ENCODE results near the gene ZNF346. TPM values are rescaled to one million over a fixed set of nuclear protein-coding genes. Genes with fewer than 3 reads are reported as not detected.
A peak's percentile ranks its signal among the peaks of the same experiment; 100 is the strongest.

Gene ZNF346
- total and polyA plus RNA-seq, 8 donors = 4.7 to 122 (median 16.4) TPM

DNA sequence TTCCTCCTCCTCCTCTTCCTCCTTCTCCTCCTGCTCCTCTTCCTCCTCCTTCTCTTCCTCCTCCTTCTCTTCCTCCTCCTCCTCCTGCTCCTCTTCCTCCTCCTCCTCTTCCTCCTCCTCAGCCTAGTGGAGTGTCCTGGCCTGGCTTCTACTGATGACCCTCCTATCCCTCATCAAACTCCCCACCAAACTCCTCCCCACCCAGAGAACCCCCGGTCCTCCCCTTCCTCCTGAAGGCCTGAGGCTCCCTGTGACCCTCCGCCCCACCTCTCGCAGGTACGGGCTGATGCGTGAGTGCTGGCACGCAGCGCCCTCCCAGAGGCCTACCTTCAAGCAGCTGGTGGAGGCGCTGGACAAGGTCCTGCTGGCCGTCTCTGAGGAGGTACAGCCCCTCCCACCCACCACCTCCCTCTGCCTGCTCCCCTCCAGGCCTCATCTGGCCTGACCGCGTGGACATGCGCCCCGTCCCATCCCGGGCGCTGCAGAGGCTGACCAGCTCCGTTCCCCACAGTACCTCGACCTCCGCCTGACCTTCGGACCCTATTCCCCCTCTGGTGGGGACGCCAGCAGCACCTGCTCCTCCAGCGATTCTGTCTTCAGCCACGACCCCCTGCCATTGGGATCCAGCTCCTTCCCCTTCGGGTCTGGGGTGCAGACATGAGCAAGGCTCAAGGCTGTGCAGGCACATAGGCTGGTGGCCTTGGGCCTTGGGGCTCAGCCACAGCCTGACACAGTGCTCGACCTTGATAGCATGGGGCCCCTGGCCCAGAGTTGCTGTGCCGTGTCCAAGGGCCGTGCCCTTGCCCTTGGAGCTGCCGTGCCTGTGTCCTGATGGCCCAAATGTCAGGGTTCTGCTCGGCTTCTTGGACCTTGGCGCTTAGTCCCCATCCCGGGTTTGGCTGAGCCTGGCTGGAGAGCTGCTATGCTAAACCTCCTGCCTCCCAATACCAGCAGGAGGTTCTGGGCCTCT is 74.8 kb downstream of the ZNF346 start:
- 80 to 87% (median 82%) methylated on average over 24 to 30 of the region's 30 CpGs for WGBS, 5 donors
- Histone ChIP-seq H3K36me3 (peaks cover 0 to 17% (median 10%) of the 10 kb centered on the region in 4 donors), H3K9me3 (no peaks in the 10 kb centered on the region), H3K4me3 (no peak overlapping the region), H3K4me1 (peaks cover 11 to 42% (median 34%) of the 10 kb centered on the region in 4 donors), H3K27ac (peak overlapping the region in 4 of 5 donors; percentile 27 to 73 (median 45)), H3K27me3 (peaks cover 0 to 12% (median 0%) of the 10 kb centered on the region in 3 donors)
- intact Hi-C loops (cut with DNase I; ENCODE audit: low total_unique reads) = no loop called here
- DNase-seq = no peak
- no peak for TF ChIP-seq POLR2A (IDR thresholded peaks at IDR 0.05)
- TF ChIP-seq, protein P1, sequence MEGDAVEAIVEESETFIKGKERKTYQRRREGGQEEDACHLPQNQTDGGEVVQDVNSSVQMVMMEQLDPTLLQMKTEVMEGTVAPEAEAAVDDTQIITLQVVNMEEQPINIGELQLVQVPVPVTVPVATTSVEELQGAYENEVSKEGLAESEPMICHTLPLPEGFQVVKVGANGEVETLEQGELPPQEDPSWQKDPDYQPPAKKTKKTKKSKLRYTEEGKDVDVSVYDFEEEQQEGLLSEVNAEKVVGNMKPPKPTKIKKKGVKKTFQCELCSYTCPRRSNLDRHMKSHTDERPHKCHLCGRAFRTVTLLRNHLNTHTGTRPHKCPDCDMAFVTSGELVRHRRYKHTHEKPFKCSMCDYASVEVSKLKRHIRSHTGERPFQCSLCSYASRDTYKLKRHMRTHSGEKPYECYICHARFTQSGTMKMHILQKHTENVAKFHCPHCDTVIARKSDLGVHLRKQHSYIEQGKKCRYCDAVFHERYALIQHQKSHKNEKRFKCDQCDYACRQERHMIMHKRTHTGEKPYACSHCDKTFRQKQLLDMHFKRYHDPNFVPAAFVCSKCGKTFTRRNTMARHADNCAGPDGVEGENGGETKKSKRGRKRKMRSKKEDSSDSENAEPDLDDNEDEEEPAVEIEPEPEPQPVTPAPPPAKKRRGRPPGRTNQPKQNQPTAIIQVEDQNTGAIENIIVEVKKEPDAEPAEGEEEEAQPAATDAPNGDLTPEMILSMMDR (IDR thresholded peaks at IDR 0.05) = no peak
- no peak for TF ChIP-seq POLR2AphosphoS5 (IDR thresholded peaks at IDR 0.05)
- no peak for TF ChIP-seq EP300 (IDR thresholded peaks at IDR 0.05)

DNA sequence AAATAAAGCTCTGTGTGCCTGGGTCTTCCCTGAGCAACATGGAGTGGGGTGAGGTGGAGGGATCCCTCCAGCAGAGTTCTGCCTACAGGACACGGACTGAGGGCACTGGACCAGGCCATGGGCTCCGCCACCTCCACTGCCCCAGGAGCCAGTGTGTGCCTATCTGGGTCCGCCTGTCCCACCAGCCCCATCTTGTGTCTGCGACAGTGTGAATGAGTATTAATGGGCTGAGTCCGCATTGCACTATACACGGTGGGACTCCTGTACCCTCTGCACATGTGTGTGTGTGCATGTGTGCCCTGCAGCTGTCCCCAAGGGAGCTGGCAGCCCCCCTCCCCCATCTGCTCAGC is 75.6 kb downstream of the ZNF346 start:
- TF ChIP-seq POLR2A (IDR thresholded peaks at IDR 0.05) (no peak), EP300 (IDR thresholded peaks at IDR 0.05) (no peak), POLR2AphosphoS5 (IDR thresholded peaks at IDR 0.05) (no peak)
- DNase-seq = no peak
- 65 to 73% (median 70%) methylated on average over 4 to 6 of the region's 6 CpGs for WGBS, 5 donors
- Histone ChIP-seq H3K27ac (peak overlapping the region in 4 of 5 donors; percentile 34 to 73 (median 58)), H3K9me3 (no peaks in the 10 kb centered on the region), H3K4me3 (no peak overlapping the region), H3K27me3 (peaks cover 0 to 12% (median 0%) of the 10 kb centered on the region in 3 donors), H3K4me1 (peaks cover 11 to 42% (median 34%) of the 10 kb centered on the region in 4 donors), H3K36me3 (peaks cover 0 to 10% (median 6%) of the 10 kb centered on the region in 4 donors)
- intact Hi-C loops (cut with DNase I; ENCODE audit: low total_unique reads) = no loop called here

DNA sequence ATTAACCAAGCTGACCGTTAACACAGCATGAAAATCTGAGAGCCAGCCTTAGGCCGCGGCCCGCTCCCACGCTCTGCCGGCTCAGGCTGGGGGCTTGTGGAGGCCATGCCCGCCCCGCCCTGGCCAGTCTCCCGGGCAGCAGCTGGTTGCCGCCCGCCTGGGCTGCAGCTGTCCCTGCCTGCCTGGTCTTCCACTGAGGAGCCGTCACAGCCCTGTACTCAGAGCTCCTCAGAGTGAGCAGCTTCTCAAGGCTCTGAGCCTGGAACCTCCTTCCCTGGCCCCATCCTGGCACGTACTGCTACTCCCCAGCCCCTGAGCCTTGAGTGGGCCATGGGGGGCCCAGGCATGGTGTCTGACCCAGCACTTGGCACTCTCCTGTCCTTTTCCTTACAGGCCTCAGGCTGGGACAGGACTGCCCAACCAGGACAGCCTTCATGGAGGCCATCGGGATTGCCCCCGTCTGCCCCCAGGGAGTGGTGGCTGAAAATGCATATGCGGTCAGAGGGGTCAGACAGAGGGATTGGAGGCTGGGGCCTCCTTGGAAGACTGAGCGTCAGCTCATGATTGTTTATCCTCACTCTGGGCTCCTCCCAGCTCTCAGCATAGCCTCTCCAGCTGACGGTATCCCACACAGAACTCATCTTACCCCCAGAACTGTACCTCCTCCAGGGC is 76.1 kb downstream of the ZNF346 start:
- peak overlapping the region; percentile 29 to 73 (median 56) for H3K27ac ChIP-seq
- TF ChIP-seq EP300 (IDR thresholded peaks at IDR 0.05) = no peak
- TF ChIP-seq POLR2AphosphoS5 (IDR thresholded peaks at IDR 0.05) = no peak
- TF ChIP-seq, protein P1 (IDR thresholded peaks at IDR 0.05) = no peak
- TF ChIP-seq POLR2A (IDR thresholded peaks at IDR 0.05) = no peak
- peak in 1 of 2 donors; percentile 78 for DNase-seq
- H3K4me3 ChIP-seq = no peak overlapping the region
- H3K9me3 ChIP-seq = no peaks in the 10 kb centered on the region
- WGBS, 5 donors = 50 to 62% (median 59%) methylated on average over 2 to 18 of the region's 18 CpGs
- H3K27me3 ChIP-seq = peaks cover 0 to 15% (median 0%) of the 10 kb centered on the region in 3 donors
- intact Hi-C loops (cut with DNase I; ENCODE audit: low total_unique reads) = no loop called here
- H3K4me1 ChIP-seq = peaks cover 11 to 42% (median 34%) of the 10 kb centered on the region in 4 donors
- peaks cover 0 to 5% (median under 1%) of the 10 kb centered on the region in 4 donors for H3K36me3 ChIP-seq

DNA sequence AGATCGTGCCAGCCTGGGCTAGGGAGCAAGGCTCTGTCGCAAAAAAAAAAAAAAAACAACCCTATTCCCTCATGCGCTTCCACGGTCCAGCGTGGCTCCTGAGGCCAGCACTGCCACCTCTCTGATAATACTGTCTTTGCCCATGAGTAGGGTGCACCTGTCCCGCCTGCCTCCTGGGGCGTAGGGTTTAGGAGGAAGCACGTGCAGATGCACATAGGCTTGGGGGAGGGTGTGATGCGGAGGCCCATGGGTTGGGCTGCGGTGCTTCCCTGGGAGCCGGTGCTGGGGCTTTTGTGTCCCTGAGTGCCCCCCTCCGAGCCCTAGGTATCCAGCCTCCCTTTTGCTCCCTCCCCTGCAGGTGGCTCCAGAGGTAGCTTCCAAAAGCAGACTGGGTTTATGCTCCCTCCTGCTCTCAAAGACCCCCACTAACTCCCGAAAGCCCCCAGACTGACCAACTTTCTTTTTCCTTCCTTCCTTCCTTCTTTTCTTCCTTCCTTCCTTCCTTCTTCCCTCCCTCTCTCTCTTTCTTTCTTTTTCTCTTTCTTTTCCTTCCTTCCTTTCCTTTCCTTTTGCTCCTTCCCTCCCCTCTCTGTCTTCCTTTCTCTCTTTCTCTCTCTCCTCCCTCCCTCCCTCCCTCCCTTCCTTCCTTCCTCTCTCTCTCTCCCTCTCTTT is 77.1 kb downstream of the ZNF346 start:
- H3K27me3 ChIP-seq = peaks cover 0 to 25% (median 0%) of the 10 kb centered on the region in 3 donors
- no peak overlapping the region for H3K4me3 ChIP-seq
- no peaks in the 10 kb centered on the region for H3K36me3 ChIP-seq
- peaks cover 8 to 36% (median 28%) of the 10 kb centered on the region in 4 donors for H3K4me1 ChIP-seq
- DNase-seq = peak in 1 of 2 donors; percentile 59
- intact Hi-C loops (cut with DNase I; ENCODE audit: low total_unique reads) = no loop called here
- TF ChIP-seq, protein P1 (IDR thresholded peaks at IDR 0.05) = no peak
- TF ChIP-seq EP300 (IDR thresholded peaks at IDR 0.05) = no peak
- no peak for TF ChIP-seq POLR2AphosphoS5 (IDR thresholded peaks at IDR 0.05)
- no peak for TF ChIP-seq POLR2A (IDR thresholded peaks at IDR 0.05)
- WGBS, 5 donors = 32 to 57% (median 38%) methylated on average over 10 to 13 of the region's 13 CpGs
- peak overlapping the region in 2 of 5 donors; percentile 26 to 73 for H3K27ac ChIP-seq
- H3K9me3 ChIP-seq = no peaks in the 10 kb centered on the region
